ENCODE results near the gene SYT17. TPM values are rescaled to one million over a fixed set of nuclear protein-coding genes. Genes with fewer than 3 reads are reported as not detected.

The SYT17 gene
- total RNA-seq, 1 donor from 2014 or later = not detected

GRCh38 chr16:19212059-19212458, 44.0 kb downstream of the SYT17 start:
- TF ChIP-seq, protein P1, sequence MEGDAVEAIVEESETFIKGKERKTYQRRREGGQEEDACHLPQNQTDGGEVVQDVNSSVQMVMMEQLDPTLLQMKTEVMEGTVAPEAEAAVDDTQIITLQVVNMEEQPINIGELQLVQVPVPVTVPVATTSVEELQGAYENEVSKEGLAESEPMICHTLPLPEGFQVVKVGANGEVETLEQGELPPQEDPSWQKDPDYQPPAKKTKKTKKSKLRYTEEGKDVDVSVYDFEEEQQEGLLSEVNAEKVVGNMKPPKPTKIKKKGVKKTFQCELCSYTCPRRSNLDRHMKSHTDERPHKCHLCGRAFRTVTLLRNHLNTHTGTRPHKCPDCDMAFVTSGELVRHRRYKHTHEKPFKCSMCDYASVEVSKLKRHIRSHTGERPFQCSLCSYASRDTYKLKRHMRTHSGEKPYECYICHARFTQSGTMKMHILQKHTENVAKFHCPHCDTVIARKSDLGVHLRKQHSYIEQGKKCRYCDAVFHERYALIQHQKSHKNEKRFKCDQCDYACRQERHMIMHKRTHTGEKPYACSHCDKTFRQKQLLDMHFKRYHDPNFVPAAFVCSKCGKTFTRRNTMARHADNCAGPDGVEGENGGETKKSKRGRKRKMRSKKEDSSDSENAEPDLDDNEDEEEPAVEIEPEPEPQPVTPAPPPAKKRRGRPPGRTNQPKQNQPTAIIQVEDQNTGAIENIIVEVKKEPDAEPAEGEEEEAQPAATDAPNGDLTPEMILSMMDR (IDR thresholded peaks at IDR 0.05) = no peak
- Mint-ChIP-seq H3K9me3 (ENCODE audit: unreplicated experiment) (no peaks in the 10 kb centered on the region), H3K4me3 (ENCODE audit: unreplicated experiment) (no peak overlapping the region), H3K4me1 (ENCODE audit: unreplicated experiment) (no peaks in the 10 kb centered on the region), H3K27me3 (ENCODE audit: unreplicated experiment) (peaks cover 3% of the 10 kb centered on the region), H3K27ac (ENCODE audit: unreplicated experiment) (no peak overlapping the region), H3K36me3 (ENCODE audit: unreplicated experiment) (no peaks in the 10 kb centered on the region)
- DNase-seq (ENCODE audit: extremely low spot score, unreplicated experiment) = no peak

DNA sequence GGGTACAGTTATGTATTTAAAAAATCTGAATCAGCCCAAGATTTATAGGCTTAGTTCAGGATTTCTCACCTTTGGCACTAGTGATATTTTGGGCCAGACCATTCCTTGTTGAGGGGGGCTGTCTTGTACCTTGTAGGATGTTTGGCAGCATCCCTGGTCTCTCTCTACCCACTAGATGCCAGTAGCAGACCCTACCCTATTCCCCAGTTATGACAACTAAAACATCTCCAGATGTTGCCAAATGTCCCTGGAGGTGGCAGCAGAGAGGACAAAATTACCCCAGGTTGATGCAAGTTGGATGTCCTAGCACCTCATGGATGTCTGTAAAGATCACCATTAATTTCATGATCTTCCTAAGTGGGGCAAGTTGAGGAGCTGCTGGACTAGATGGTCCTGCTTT, 45.8 kb downstream of the SYT17 start:
- H3K9me3 Mint-ChIP-seq (ENCODE audit: unreplicated experiment) = no peaks in the 10 kb centered on the region
- peaks cover 3% of the 10 kb centered on the region for H3K27me3 Mint-ChIP-seq (ENCODE audit: unreplicated experiment)
- no peaks in the 10 kb centered on the region for H3K4me1 Mint-ChIP-seq (ENCODE audit: unreplicated experiment)
- no peak overlapping the region for H3K27ac Mint-ChIP-seq (ENCODE audit: unreplicated experiment)
- H3K36me3 Mint-ChIP-seq (ENCODE audit: unreplicated experiment) = no peaks in the 10 kb centered on the region
- no peak overlapping the region for H3K4me3 Mint-ChIP-seq (ENCODE audit: unreplicated experiment)
- TF ChIP-seq, protein P1 (IDR thresholded peaks at IDR 0.05) = no peak
- no peak for DNase-seq (ENCODE audit: extremely low spot score, unreplicated experiment)

- H3K27me3 Mint-ChIP-seq (ENCODE audit: unreplicated experiment) = peaks cover 3% of the 10 kb centered on the region
- H3K36me3 Mint-ChIP-seq (ENCODE audit: unreplicated experiment) = no peaks in the 10 kb centered on the region
- H3K4me1 Mint-ChIP-seq (ENCODE audit: unreplicated experiment) = no peaks in the 10 kb centered on the region
- no peak overlapping the region for H3K4me3 Mint-ChIP-seq (ENCODE audit: unreplicated experiment)
- no peak for DNase-seq (ENCODE audit: extremely low spot score, unreplicated experiment)
- no peaks in the 10 kb centered on the region for H3K9me3 Mint-ChIP-seq (ENCODE audit: unreplicated experiment)
- TF ChIP-seq, protein P1 (IDR thresholded peaks at IDR 0.05) = no peak
- H3K27ac Mint-ChIP-seq (ENCODE audit: unreplicated experiment) = no peak overlapping the region
These were observed 47.7 kb downstream of the SYT17 start for GRCh38 chr16:19215705-19216104.

GRCh38 chr16:19218581-19218980, 50.5 kb downstream of the SYT17 start:
- H3K27me3 Mint-ChIP-seq (ENCODE audit: unreplicated experiment) = no peaks in the 10 kb centered on the region
- H3K36me3 Mint-ChIP-seq (ENCODE audit: unreplicated experiment) = no peaks in the 10 kb centered on the region
- no peak overlapping the region for H3K27ac Mint-ChIP-seq (ENCODE audit: unreplicated experiment)
- no peaks in the 10 kb centered on the region for H3K9me3 Mint-ChIP-seq (ENCODE audit: unreplicated experiment)
- H3K4me1 Mint-ChIP-seq (ENCODE audit: unreplicated experiment) = no peaks in the 10 kb centered on the region
- H3K4me3 Mint-ChIP-seq (ENCODE audit: unreplicated experiment) = no peak overlapping the region
- no peak for DNase-seq (ENCODE audit: extremely low spot score, unreplicated experiment)
- TF ChIP-seq, protein P1 (IDR thresholded peaks at IDR 0.05) = no peak

GRCh38 chr16:19219836-19220235, 51.8 kb downstream of the SYT17 start:
- Mint-ChIP-seq H3K9me3 (ENCODE audit: unreplicated experiment) (no peaks in the 10 kb centered on the region), H3K4me1 (ENCODE audit: unreplicated experiment) (no peaks in the 10 kb centered on the region), H3K27ac (ENCODE audit: unreplicated experiment) (no peak overlapping the region), H3K27me3 (ENCODE audit: unreplicated experiment) (no peaks in the 10 kb centered on the region), H3K36me3 (ENCODE audit: unreplicated experiment) (no peaks in the 10 kb centered on the region), H3K4me3 (ENCODE audit: unreplicated experiment) (no peak overlapping the region)
- TF ChIP-seq, protein P1 (IDR thresholded peaks at IDR 0.05) = no peak
- DNase-seq (ENCODE audit: extremely low spot score, unreplicated experiment) = no peak

Data from osteocyte (in vitro differentiated cells).